HepG2 (cell line): ENCODE data around the gene SAYSD1. TPM values are rescaled to one million over a fixed set of nuclear protein-coding genes. Genes with fewer than 3 reads are reported as not detected.

Experiments
- ATAC-seq: fragments of 200-7000 bp; cut with Tn5 transposase; 3 replicates; pipeline ENCODE4 v1.9.1; 2020; ENCODE audit warnings: mild to moderate bottlenecking, moderate library complexity
- BruUV-seq: library from RNA; stranded (reverse); fragments of 400-500 nt; replicated peaks from 2 replicates; lab custom pipeline; 2021; lab: Mats Ljungman, UMichigan
- CTCF ChIA-PET: fragments of 300-600 bp; formaldehyde crosslinking; extraction: SDS; loops from one replicate; lab custom pipeline; 2021; ENCODE audit warnings: low total read pairs, inconsistent platforms, low intra/inter-chr PET ratio; lab: Yijun Ruan, JAX
- POLR2A ChIA-PET: fragments of 350-600 bp; sonication (Branson Sonifier 250); formaldehyde crosslinking; loops from one replicate; lab custom pipeline; 2020; ENCODE audit warnings: antibody characterized with exemption, inconsistent platforms; lab: Yijun Ruan, JAX
- DNase-seq: peaks from one replicate; pipeline ENCODE4 v3.0.0-alpha.2; 2015; ENCODE audit warnings: low spot score
- FAIRE-seq: peaks from 3 replicates; lab custom pipeline; 2011; peaks lifted over from hg19 to GRCh38; lab: Jason Lieb, UNC
- H2AFZ ChIP-seq: one replicate; pipeline ENCODE4 v1.6.1; 2011; ENCODE audit warnings: low read length, inconsistent platforms
- H3K27ac ChIP-seq: fragments of 300-600 bp; 3 replicates; pipeline ENCODE4 v1.8.0; 2011; ENCODE audit warnings: mixed run types, mild to moderate bottlenecking, mixed read lengths, low read length, inconsistent platforms; ENCODE audit not compliant: insufficient read depth; ENCODE audit errors: extremely low read length
- H3K27me3 ChIP-seq, 2 experiments: fragments of 200-600 bp in 1 of 2; 2 replicates in 1 of 2; 3 replicates in 1 of 2; pipeline versions ENCODE4 v1.6.0 to v1.8.0; 2011; ENCODE audit warnings: low read length in 2 of 2, mild to moderate bottlenecking in 2 of 2, moderate library complexity in 2 of 2, inconsistent platforms in 1 of 2; ENCODE audit not compliant: insufficient read depth in 2 of 2, control insufficient read depth in 1 of 2
- H3K36me3 ChIP-seq, 2 experiments: fragments of 200-600 bp in 1 of 2; replicated peaks in 1 of 2; 2 replicates in 1 of 2; 3 replicates in 1 of 2; pipeline versions ENCODE4 v1.5.1 to v1.8.0; 2011; ENCODE audit warnings: low read length in 2 of 2, inconsistent platforms in 1 of 2; ENCODE audit not compliant: insufficient read depth in 2 of 2, control insufficient read depth in 1 of 2
- H3K4me1 ChIP-seq: 2 replicates; pipeline ENCODE4 v1.5.1; 2012; ENCODE audit warnings: low read length, inconsistent platforms; ENCODE audit not compliant: insufficient read depth
- H3K4me2 ChIP-seq: 2 replicates; pipeline ENCODE4 v1.6.0; 2011; ENCODE audit warnings: low read depth, low read length, inconsistent platforms
- H3K4me3 ChIP-seq, 3 experiments: fragments of 200-600 bp in 1 of 3; sonication (generic), shearing (Covaris generic) in 1 of 3; replicated peaks in 1 of 3; 2 replicates each; pipeline ENCODE4 v1.5.1; 2011 to 2016; ENCODE audit warnings: low read length in 3 of 3, inconsistent platforms in 2 of 3, low read depth in 2 of 3, mild to moderate bottlenecking in 2 of 3, control low read depth in 1 of 3, mixed read lengths in 1 of 3; ENCODE audit not compliant: insufficient read depth in 1 of 3
- H3K79me2 ChIP-seq: one replicate; pipeline ENCODE4 v1.6.1; 2011; ENCODE audit warnings: low read length, inconsistent platforms; ENCODE audit not compliant: insufficient read depth
- H3K9ac ChIP-seq: 2 replicates; pipeline ENCODE4 v1.6.0; 2011; ENCODE audit warnings: mild to moderate bottlenecking, low read depth, low read length, inconsistent platforms; ENCODE audit not compliant: insufficient read depth
- H3K9me3 ChIP-seq: 2 replicates; pipeline ENCODE4 v1.5.1; 2012; ENCODE audit warnings: mild to moderate bottlenecking, low read length
- H4K20me1 ChIP-seq: 2 replicates; pipeline ENCODE4 v1.6.0; 2011; ENCODE audit warnings: inconsistent platforms, mild to moderate bottlenecking, low read length, moderate library complexity; ENCODE audit not compliant: insufficient read depth
- FOXA3 ChIP-seq: IDR thresholded peaks from 2 replicates; pipeline ENCODE4 v1.6.1; 2016; ENCODE audit warnings: missing genetic modification reagents, missing compliant biosample characterization
- MAFF ChIP-seq: IDR thresholded peaks from 2 replicates; pipeline ENCODE4 v1.6.1; 2011; ENCODE audit warnings: low read depth, low read length, improper control_type of control experiment
- NFIC ChIP-seq: IDR thresholded peaks from 2 replicates; pipeline ENCODE4 v1.6.1; 2012; ENCODE audit warnings: mild to moderate bottlenecking, low read length, inconsistent platforms
- SMYD3 ChIP-seq: sonication (generic); formaldehyde crosslinking; IDR thresholded peaks from 2 replicates; pipeline ENCODE4 v1.8.1; 2023; ENCODE audit warnings: mild to moderate bottlenecking, missing genetic modification reagents
- ZFP36L1 ChIP-seq: sonication (generic); formaldehyde crosslinking; IDR thresholded peaks from 2 replicates; pipeline ENCODE4 v1.8.0; 2022; ENCODE audit warnings: mild to moderate bottlenecking, missing genetic modification reagents, moderate library complexity
- ZFP90 ChIP-seq: sonication (generic); formaldehyde crosslinking; IDR thresholded peaks from 2 replicates; pipeline ENCODE4 v1.8.0; 2022; ENCODE audit warnings: missing genetic modification reagents, mild to moderate bottlenecking, inconsistent platforms, borderline replicate concordance
- ZNF432 ChIP-seq: sonication (generic); formaldehyde crosslinking; IDR thresholded peaks from 2 replicates; pipeline ENCODE4 v1.5.0; 2020; ENCODE audit warnings: missing genetic modification reagents, mild to moderate bottlenecking, borderline replicate concordance
- ZNF773 ChIP-seq: sonication (generic); formaldehyde crosslinking; IDR thresholded peaks from 2 replicates; pipeline ENCODE4 v1.4.0; 2020; ENCODE audit warnings: missing genetic modification reagents, borderline replicate concordance
- WGBS: methylation state at CpG from one replicate; pipeline ENCODE4 v1.1.6; 2017; ENCODE audit warnings: low lambda C conversion rate; 5-methylcytosine and 5-hydroxymethylcytosine counted together
- in situ Hi-C: cut with HindIII; loops from 2 replicates; pipeline ENCODE4 v1.10.0; 2017; ENCODE audit warnings: low pct_unique_long_range_greater_than_20kb; ENCODE audit not compliant: extremely low pct_ligation_motif_present
- intact Hi-C: fragments of 100-400 bp; cut with micrococcal nuclease; formaldehyde crosslinking; loops from one replicate; pipeline ENCODE4 v1.10.0; 2022; ENCODE audit not compliant: unreplicated experiment
- polyA plus RNA-seq, 8 experiments: library from polyadenylated mRNA; depleted of rRNA in 3 of 8; stranded (reverse) in 7 of 8; unstranded in 1 of 8; fragments of >200 nt; fragmentation: Illumina TruSeq in 4 of 8; extraction: Trizol in 4 of 8; gene quantifications; 2 replicates each; pipeline versions ENCODE4 v1.2.1 to v1.2.3, GENCODE V29; 2011 to 2016; ENCODE audit warnings: low read depth in 4 of 8, missing spikeins in 1 of 8, mixed read lengths in 1 of 8; ENCODE audit not compliant: insufficient read depth in 1 of 8
- total RNA-seq, 5 experiments: library from RNA; depleted of rRNA; stranded (reverse); fragments of >200 nt; fragmentation: Illumina TruSeq; extraction: Trizol; gene quantifications; 2 replicates each; pipeline ENCODE4 v1.2.3, GENCODE V29; 2016; ENCODE audit warnings: low read depth in 1 of 5
- TF ChIP-seq, protein P1 (sequence below): sonication (generic); formaldehyde crosslinking; IDR thresholded peaks from 2 replicates; pipeline ENCODE4 v1.4.0; 2020; ENCODE audit warnings: missing genetic modification reagents, borderline replicate concordance
- TF ChIP-seq, protein P2 (sequence below): sonication (generic); formaldehyde crosslinking; IDR thresholded peaks from 2 replicates; pipeline ENCODE4 v1.4.0; 2020; ENCODE audit warnings: missing genetic modification reagents
- TF ChIP-seq, protein P3 (sequence below): sonication (generic); formaldehyde crosslinking; IDR thresholded peaks from 2 replicates; pipeline ENCODE4 v1.4.0; 2020; ENCODE audit warnings: missing genetic modification reagents
- TF ChIP-seq, protein P4 (sequence below): sonication (generic); formaldehyde crosslinking; IDR thresholded peaks from 2 replicates; pipeline ENCODE4 v1.4.0; 2020; ENCODE audit warnings: mild to moderate bottlenecking, missing genetic modification reagents, borderline replicate concordance

Gene SAYSD1
- total and polyA plus RNA-seq, 2 of the 13 experiments (the other 11 are each of a cell fraction or from before 2014, with no cell fraction given) = 10.1 to 16.0 TPM

DNA sequence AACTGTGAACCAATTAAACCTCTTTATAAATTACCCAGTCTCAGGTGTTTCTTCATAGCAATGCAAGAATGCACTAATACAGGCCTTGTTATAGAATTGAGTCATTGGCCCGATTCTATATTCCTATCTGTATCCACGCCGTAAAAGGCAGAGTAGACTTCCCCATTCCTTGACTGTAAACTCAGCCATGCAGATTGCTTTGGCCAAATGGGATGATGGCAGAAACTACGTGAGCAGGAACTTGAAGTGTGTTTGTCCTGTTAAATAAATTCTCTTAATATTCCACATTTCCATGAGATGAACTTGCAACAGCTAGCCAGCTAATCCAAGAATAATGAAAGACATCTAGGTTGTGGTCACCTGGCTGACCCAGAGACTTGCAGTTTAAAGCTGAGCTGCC lies 3.9 kb upstream of the SAYSD1 start:
- ATAC-seq (no peak), DNase-seq (no peak), FAIRE-seq (no peak)
- Histone ChIP-seq H3K9ac (no peak overlapping the region), H3K4me1 (peaks cover 19% of the 10 kb centered on the region), H2AFZ (no peak overlapping the region), H3K79me2 (no peaks in the 10 kb centered on the region), H3K4me2 (no peak overlapping the region), H3K27me3 (no peaks in the 10 kb centered on the region; a peak in 1 of 5 replicates), H3K4me3 (no peak overlapping the region), H3K9me3 (no peaks in the 10 kb centered on the region), H3K27ac (no peak overlapping the region), H4K20me1 (no peaks in the 10 kb centered on the region), H3K36me3 (no peaks in the 10 kb centered on the region)
- WGBS = 49% methylated on average over 4 of the region's 4 CpGs
- in situ Hi-C loops (no loop called here), intact Hi-C loops (no loop called here)
- POLR2A ChIA-PET = no interaction called here
- BruUV-seq = no TSS peak
- CTCF ChIA-PET = no interaction called here
- TF ChIP-seq, protein P1, sequence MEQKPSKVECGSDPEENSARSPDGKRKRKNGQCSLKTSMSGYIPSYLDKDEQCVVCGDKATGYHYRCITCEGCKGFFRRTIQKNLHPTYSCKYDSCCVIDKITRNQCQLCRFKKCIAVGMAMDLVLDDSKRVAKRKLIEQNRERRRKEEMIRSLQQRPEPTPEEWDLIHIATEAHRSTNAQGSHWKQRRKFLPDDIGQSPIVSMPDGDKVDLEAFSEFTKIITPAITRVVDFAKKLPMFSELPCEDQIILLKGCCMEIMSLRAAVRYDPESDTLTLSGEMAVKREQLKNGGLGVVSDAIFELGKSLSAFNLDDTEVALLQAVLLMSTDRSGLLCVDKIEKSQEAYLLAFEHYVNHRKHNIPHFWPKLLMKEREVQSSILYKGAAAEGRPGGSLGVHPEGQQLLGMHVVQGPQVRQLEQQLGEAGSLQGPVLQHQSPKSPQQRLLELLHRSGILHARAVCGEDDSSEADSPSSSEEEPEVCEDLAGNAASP (CRISPR knock-in tag) = no peak
- no peak for TF ChIP-seq ZFP90 (CRISPR knock-in tag)
- no peak for TF ChIP-seq ZNF773 (CRISPR knock-in tag)
- TF ChIP-seq, protein P2, sequence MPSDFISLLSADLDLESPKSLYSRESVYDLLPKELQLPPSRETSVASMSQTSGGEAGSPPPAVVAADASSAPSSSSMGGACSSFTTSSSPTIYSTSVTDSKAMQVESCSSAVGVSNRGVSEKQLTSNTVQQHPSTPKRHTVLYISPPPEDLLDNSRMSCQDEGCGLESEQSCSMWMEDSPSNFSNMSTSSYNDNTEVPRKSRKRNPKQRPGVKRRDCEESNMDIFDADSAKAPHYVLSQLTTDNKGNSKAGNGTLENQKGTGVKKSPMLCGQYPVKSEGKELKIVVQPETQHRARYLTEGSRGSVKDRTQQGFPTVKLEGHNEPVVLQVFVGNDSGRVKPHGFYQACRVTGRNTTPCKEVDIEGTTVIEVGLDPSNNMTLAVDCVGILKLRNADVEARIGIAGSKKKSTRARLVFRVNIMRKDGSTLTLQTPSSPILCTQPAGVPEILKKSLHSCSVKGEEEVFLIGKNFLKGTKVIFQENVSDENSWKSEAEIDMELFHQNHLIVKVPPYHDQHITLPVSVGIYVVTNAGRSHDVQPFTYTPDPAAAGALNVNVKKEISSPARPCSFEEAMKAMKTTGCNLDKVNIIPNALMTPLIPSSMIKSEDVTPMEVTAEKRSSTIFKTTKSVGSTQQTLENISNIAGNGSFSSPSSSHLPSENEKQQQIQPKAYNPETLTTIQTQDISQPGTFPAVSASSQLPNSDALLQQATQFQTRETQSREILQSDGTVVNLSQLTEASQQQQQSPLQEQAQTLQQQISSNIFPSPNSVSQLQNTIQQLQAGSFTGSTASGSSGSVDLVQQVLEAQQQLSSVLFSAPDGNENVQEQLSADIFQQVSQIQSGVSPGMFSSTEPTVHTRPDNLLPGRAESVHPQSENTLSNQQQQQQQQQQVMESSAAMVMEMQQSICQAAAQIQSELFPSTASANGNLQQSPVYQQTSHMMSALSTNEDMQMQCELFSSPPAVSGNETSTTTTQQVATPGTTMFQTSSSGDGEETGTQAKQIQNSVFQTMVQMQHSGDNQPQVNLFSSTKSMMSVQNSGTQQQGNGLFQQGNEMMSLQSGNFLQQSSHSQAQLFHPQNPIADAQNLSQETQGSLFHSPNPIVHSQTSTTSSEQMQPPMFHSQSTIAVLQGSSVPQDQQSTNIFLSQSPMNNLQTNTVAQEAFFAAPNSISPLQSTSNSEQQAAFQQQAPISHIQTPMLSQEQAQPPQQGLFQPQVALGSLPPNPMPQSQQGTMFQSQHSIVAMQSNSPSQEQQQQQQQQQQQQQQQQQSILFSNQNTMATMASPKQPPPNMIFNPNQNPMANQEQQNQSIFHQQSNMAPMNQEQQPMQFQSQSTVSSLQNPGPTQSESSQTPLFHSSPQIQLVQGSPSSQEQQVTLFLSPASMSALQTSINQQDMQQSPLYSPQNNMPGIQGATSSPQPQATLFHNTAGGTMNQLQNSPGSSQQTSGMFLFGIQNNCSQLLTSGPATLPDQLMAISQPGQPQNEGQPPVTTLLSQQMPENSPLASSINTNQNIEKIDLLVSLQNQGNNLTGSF (CRISPR knock-in tag) = no peak
- TF ChIP-seq ZFP36L1 (CRISPR knock-in tag) = no peak
- no peak for TF ChIP-seq NFIC
- TF ChIP-seq MAFF = no peak
- TF ChIP-seq SMYD3 = no peak
- TF ChIP-seq, protein P3, sequence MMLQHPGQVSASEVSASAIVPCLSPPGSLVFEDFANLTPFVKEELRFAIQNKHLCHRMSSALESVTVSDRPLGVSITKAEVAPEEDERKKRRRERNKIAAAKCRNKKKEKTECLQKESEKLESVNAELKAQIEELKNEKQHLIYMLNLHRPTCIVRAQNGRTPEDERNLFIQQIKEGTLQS (CRISPR knock-in tag) = no peak
- TF ChIP-seq, protein P4, sequence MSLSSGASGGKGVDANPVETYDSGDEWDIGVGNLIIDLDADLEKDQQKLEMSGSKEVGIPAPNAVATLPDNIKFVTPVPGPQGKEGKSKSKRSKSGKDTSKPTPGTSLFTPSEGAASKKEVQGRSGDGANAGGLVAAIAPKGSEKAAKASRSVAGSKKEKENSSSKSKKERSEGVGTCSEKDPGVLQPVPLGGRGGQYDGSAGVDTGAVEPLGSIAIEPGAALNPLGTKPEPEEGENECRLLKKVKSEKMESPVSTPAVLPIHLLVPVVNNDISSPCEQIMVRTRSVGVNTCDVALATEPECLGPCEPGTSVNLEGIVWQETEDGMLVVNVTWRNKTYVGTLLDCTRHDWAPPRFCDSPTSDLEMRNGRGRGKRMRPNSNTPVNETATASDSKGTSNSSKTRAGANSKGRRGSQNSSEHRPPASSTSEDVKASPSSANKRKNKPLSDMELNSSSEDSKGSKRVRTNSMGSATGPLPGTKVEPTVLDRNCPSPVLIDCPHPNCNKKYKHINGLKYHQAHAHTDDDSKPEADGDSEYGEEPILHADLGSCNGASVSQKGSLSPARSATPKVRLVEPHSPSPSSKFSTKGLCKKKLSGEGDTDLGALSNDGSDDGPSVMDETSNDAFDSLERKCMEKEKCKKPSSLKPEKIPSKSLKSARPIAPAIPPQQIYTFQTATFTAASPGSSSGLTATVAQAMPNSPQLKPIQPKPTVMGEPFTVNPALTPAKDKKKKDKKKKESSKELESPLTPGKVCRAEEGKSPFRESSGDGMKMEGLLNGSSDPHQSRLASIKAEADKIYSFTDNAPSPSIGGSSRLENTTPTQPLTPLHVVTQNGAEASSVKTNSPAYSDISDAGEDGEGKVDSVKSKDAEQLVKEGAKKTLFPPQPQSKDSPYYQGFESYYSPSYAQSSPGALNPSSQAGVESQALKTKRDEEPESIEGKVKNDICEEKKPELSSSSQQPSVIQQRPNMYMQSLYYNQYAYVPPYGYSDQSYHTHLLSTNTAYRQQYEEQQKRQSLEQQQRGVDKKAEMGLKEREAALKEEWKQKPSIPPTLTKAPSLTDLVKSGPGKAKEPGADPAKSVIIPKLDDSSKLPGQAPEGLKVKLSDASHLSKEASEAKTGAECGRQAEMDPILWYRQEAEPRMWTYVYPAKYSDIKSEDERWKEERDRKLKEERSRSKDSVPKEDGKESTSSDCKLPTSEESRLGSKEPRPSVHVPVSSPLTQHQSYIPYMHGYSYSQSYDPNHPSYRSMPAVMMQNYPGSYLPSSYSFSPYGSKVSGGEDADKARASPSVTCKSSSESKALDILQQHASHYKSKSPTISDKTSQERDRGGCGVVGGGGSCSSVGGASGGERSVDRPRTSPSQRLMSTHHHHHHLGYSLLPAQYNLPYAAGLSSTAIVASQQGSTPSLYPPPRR (CRISPR knock-in tag) = no peak
- no peak for TF ChIP-seq FOXA3 (CRISPR knock-in tag)
- no peak for TF ChIP-seq ZNF432
